IPS DF 6.9 (cell line): ENCODE measurements around the gene PRDX6.
"Not testable (repeated sequence)": the region's sequence is repeated elsewhere in the genome, so short reads cannot be mapped to it uniquely, and the experiment has no call there.

ENCODE experiments used
- DNase-seq: peaks from one replicate; pipeline ENCODE4 v3.0.0-alpha.2; 2013; ENCODE audit warnings: low read depth, low spot score
- H3K27ac ChIP-seq: one replicate; pipeline ENCODE4 v1.5.1; 2013; ENCODE audit warnings: low read length, control low read depth
- H3K27me3 ChIP-seq: 2 replicates; pipeline ENCODE4 v1.6.1; 2013; ENCODE audit warnings: mild to moderate bottlenecking, low read length; ENCODE audit not compliant: control insufficient read depth, insufficient read depth
- H3K36me3 ChIP-seq: 2 replicates; pipeline ENCODE4 v1.6.1; 2013; ENCODE audit warnings: low read length; ENCODE audit not compliant: control insufficient read depth, insufficient read depth
- H3K4me1 ChIP-seq: 2 replicates; pipeline ENCODE4 v1.6.1; 2013; ENCODE audit warnings: low read length; ENCODE audit not compliant: control insufficient read depth, insufficient read depth
- H3K4me3 ChIP-seq: 2 replicates; pipeline ENCODE4 v1.5.1; 2013; ENCODE audit warnings: mild to moderate bottlenecking, low read length
- H3K9me3 ChIP-seq: 2 replicates; pipeline ENCODE4 v1.6.1; 2013; ENCODE audit warnings: low read length, inconsistent platforms; ENCODE audit not compliant: control insufficient read depth, insufficient read depth
- WGBS: extraction: QIAGEN DNeasy Blood & Tissue Kit; methylation state at CpG from one replicate; pipeline ENCODE4 v1.1.7; 2013; ENCODE audit warnings: mixed read lengths, missing lambda C conversion rate; ENCODE audit not compliant: insufficient read length, insufficient coverage; 5-methylcytosine and 5-hydroxymethylcytosine counted together

Gene PRDX6

DNA sequence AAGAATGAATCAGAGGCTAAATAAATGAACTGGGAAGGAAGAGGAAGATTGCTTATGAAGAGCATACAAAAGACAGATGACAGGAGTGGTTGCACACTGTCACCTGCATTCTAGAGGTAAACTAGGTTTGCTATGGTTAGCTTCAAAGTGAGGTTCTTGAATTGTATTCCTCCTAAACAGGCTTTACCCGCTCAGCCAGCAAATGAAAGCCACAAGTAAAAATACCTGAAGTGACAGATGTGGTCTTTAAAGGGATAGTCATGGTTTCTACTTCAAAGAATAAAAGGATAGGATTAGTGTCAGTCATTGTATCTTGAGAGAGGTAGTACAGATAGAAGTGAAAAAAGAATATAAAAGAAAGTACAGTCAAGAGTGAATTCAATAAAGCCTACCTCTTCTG, 32.4 kb upstream of the PRDX6 start:
- H3K9me3 ChIP-seq: no peaks in the 10 kb centered on the region
- H3K27ac ChIP-seq: no peak overlapping the region
- DNase-seq: no peak
- no peak overlapping the region for H3K4me3 ChIP-seq
- no peaks in the 10 kb centered on the region for H3K27me3 ChIP-seq
- no CpG with 5 or more reads among the region's 1 CpG for WGBS
- H3K4me1 ChIP-seq: 0 out of 2 replicates have a peak, but pooled peaks cover 1% of the 10 kb centered on the region
- H3K36me3 ChIP-seq: no peaks in the 10 kb centered on the region

- WGBS: no CpG with 5 or more reads among the region's 2 CpGs
- 0 out of 2 replicates have a peak, but pooled peaks cover 1% of the 10 kb centered on the region for H3K4me1 ChIP-seq
- H3K9me3 ChIP-seq: no peaks in the 10 kb centered on the region
- H3K36me3 ChIP-seq: no peaks in the 10 kb centered on the region
- no peaks in the 10 kb centered on the region for H3K27me3 ChIP-seq
- DNase-seq: no peak
- no peak overlapping the region for H3K4me3 ChIP-seq
- H3K27ac ChIP-seq: no peak overlapping the region
These were observed 32.0 kb upstream of the PRDX6 start for GRCh38 chr1:173445164-173445563.

- Histone ChIP-seq H3K9me3 (no peaks in the 10 kb centered on the region), H3K27me3 (no peaks in the 10 kb centered on the region), H3K4me3 (no peak overlapping the region), H3K4me1 (0 out of 2 replicates have a peak, but pooled peaks cover 1% of the 10 kb centered on the region), H3K36me3 (no peaks in the 10 kb centered on the region), H3K27ac (no peak overlapping the region)
- DNase-seq: no peak
- no CpG with 5 or more reads among the region's 3 CpGs for WGBS
These were observed 31.5 kb upstream of the PRDX6 start for GRCh38 chr1:173445656-173446055.

- DNase-seq: no peak
- Histone ChIP-seq H3K27me3 (no peaks in the 10 kb centered on the region), H3K27ac (no peak overlapping the region), H3K9me3 (no peaks in the 10 kb centered on the region), H3K4me3 (no peak overlapping the region), H3K4me1 (0 out of 2 replicates have a peak, but pooled peaks cover 1% of the 10 kb centered on the region), H3K36me3 (no peaks in the 10 kb centered on the region)
- no CpG with 5 or more reads among the region's 1 CpG for WGBS
These were observed 29.9 kb upstream of the PRDX6 start for GRCh38 chr1:173447224-173447623.

DNA sequence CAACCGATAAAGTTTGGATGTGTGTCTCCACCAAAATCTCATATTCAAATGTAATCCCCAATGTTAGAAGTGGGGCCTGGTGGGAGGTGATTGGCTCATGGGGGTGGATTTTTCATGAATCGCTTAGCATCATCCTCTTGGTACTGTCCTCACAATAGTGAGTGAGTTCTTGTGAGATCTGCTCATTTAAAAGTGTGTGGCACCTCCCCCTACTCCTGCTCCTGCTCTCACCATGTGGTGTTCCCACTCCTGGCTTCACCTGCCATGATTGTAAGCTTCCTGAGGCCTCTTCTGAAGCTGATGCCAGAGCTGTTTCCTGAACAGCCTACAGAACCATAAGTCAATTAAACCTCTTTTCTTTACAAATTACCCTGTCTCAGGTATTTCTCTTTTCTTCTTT, 28.2 kb upstream of the PRDX6 start:
- Histone ChIP-seq H3K27me3 (no peaks in the 10 kb centered on the region), H3K4me3 (no peak overlapping the region), H3K27ac (no peak overlapping the region), H3K4me1 (0 out of 2 replicates have a peak, but pooled peaks cover 1% of the 10 kb centered on the region), H3K9me3 (no peaks in the 10 kb centered on the region), H3K36me3 (no peaks in the 10 kb centered on the region)
- no CpG with 5 or more reads among the region's 2 CpGs for WGBS
- DNase-seq: no peak

GRCh38 chr1:173451981-173452380, 25.2 kb upstream of the PRDX6 start:
- no CpG with 5 or more reads among the region's 2 CpGs for WGBS

GRCh38 chr1:173453982-173454381, 23.2 kb upstream of the PRDX6 start:
- H3K36me3 ChIP-seq: no peaks in the 10 kb centered on the region
- no peak for DNase-seq
- H3K27ac ChIP-seq: no peak overlapping the region

More at GRCh38 chr1:173451981-173452380, 25.2 kb upstream of the PRDX6 start:
- no peaks in the 10 kb centered on the region for H3K4me1 ChIP-seq
- H3K27ac ChIP-seq: no peak overlapping the region
- no peak for DNase-seq
- H3K36me3 ChIP-seq: no peaks in the 10 kb centered on the region
- H3K4me3 ChIP-seq: no peak overlapping the region
- no peaks in the 10 kb centered on the region for H3K27me3 ChIP-seq
- H3K9me3 ChIP-seq: no peaks in the 10 kb centered on the region

DNA sequence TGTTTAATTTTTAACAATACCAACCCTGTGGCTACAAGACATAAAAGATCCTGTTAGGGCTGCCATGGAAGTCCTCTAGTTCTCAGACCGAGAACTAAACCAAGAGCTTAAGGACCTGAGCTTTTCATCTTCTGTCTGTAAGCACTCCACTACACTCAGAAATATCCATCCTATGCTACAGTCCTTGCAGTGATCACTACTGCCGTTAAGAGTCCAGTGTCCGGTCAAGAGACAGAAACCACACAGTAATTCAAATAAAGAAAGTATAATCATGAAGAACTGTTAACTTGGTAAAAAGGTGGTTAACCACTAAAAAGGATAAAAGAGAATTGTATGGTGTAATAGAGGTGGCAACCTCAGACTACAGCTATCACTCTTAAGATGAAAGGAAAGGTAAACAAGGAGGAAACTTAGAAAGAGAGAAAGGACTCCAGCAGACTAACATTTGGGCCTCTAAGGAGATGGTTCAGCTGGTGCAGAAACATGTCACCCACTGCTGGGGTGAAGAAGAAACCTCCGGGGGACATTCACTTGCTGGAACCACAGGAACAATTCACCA, 22.1 kb upstream of the PRDX6 start:
- Histone ChIP-seq H3K27me3 (no peaks in the 10 kb centered on the region), H3K4me1 (peaks cover 3% of the 10 kb centered on the region), H3K27ac (no peak overlapping the region), H3K4me3 (no peak overlapping the region), H3K36me3 (peaks cover 3% of the 10 kb centered on the region; the same call in 1 of the 2 replicates), H3K9me3 (no peaks in the 10 kb centered on the region)
- no CpG with 5 or more reads among the region's 4 CpGs for WGBS
- no peak for DNase-seq

More at GRCh38 chr1:173453982-173454381, 23.2 kb upstream of the PRDX6 start:
- no peak overlapping the region for H3K4me3 ChIP-seq
- no peaks in the 10 kb centered on the region for H3K4me1 ChIP-seq
- no peaks in the 10 kb centered on the region for H3K9me3 ChIP-seq
- no peaks in the 10 kb centered on the region for H3K27me3 ChIP-seq

- WGBS: no CpG with 5 or more reads among the region's 4 CpGs
- Histone ChIP-seq H3K9me3 (no peaks in the 10 kb centered on the region), H3K4me3 (no peak overlapping the region), H3K36me3 (peaks cover 7% of the 10 kb centered on the region), H3K4me1 (peaks cover 4% of the 10 kb centered on the region), H3K27me3 (no peaks in the 10 kb centered on the region), H3K27ac (no peak overlapping the region)
- no peak for DNase-seq
These were observed 17.2 kb upstream of the PRDX6 start for GRCh38 chr1:173459885-173460284.

DNA sequence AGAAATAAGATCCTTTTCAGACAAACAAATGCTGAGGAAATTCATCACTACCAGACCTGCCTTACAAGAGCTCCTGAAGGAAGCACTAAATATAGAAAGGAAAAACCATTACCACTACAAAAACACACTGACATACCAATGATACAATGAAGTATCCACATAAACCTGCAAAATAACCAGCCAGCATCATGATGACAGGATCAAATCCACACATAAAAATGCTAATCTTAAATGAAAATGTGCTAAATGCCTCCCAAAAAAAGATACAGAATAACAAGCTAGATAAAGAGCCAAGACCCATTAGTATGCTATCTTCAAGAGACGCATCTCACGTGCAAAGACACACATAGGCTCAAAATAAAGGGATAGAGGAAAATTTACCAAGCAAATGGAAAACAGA, 14.5 kb upstream of the PRDX6 start:
- not testable (repeated sequence) for DNase-seq, H3K27ac ChIP-seq, H3K4me3 ChIP-seq, H3K4me1 ChIP-seq, H3K27me3 ChIP-seq, H3K9me3 ChIP-seq, H3K36me3 ChIP-seq
- no CpG with 5 or more reads among the region's 2 CpGs for WGBS

- not testable (repeated sequence) for H3K4me3 ChIP-seq, DNase-seq, H3K4me1 ChIP-seq, H3K27me3 ChIP-seq, H3K27ac ChIP-seq, H3K9me3 ChIP-seq, H3K36me3 ChIP-seq
- no CpG with 5 or more reads among the region's 2 CpGs for WGBS
These were observed 12.9 kb upstream of the PRDX6 start for GRCh38 chr1:173464185-173464584.
